DOHH2 (cell line): ENCODE results near the gene LAMB1.

Source experiments
- H3F3A ChIP-seq: fragments of 200-600 bp; sonication (generic), shearing (Covaris generic); 2 replicates; pipeline ENCODE4 v1.6.0; 2016; ENCODE audit warnings: antibody characterized with exemption, mild to moderate bottlenecking; ENCODE audit not compliant: control insufficient read depth, insufficient read depth
- H3K27ac ChIP-seq: fragments of 200-600 bp; sonication (generic); 2 replicates; pipeline ENCODE4 v1.5.1; 2014; ENCODE audit warnings: low read depth, mild to moderate bottlenecking, low read length, moderate library complexity
- H3K27me3 ChIP-seq: fragments of 200-600 bp; sonication (generic); 2 replicates; pipeline ENCODE4 v1.6.1; 2014; ENCODE audit warnings: mild to moderate bottlenecking, low read length, mixed read lengths; ENCODE audit not compliant: control insufficient read depth
- H3K36me3 ChIP-seq: fragments of 200-600 bp; sonication (generic); 2 replicates; pipeline ENCODE4 v1.6.1; 2014; ENCODE audit warnings: mild to moderate bottlenecking, low read length, moderate library complexity, mixed read lengths; ENCODE audit not compliant: control insufficient read depth
- H3K4me1 ChIP-seq: fragments of 200-600 bp; sonication (generic); 2 replicates; pipeline ENCODE4 v1.6.1; 2014; ENCODE audit warnings: mild to moderate bottlenecking, low read length, mixed read lengths; ENCODE audit not compliant: control insufficient read depth
- H3K4me2 ChIP-seq: fragments of 200-600 bp; sonication (generic); 2 replicates; pipeline ENCODE4 v1.6.0; 2014; ENCODE audit warnings: mild to moderate bottlenecking, low read length, moderate library complexity
- H3K4me3 ChIP-seq: fragments of 200-600 bp; sonication (generic); 2 replicates; pipeline ENCODE4 v1.5.1; 2014; ENCODE audit warnings: mild to moderate bottlenecking, low read length, mixed read lengths
- H3K79me2 ChIP-seq: fragments of 200-600 bp; sonication (generic); 2 replicates; pipeline ENCODE4 v1.6.1; 2014; ENCODE audit warnings: mild to moderate bottlenecking, low read length, mixed read lengths; ENCODE audit not compliant: control insufficient read depth
- H3K9me2 ChIP-seq: fragments of 200-600 bp; sonication (generic); replicated peaks from 2 replicates; pipeline ENCODE4 v1.6.1; 2014; ENCODE audit warnings: mild to moderate bottlenecking, low read length, mixed read lengths; ENCODE audit not compliant: control insufficient read depth
- H3K9me3 ChIP-seq: fragments of 200-600 bp; sonication (generic); 2 replicates; pipeline ENCODE4 v1.6.1; 2014; ENCODE audit warnings: antibody characterized with exemption, low read length, mixed read lengths; ENCODE audit not compliant: control insufficient read depth, insufficient read depth
- H4K20me1 ChIP-seq: fragments of 200-600 bp; sonication (generic); 2 replicates; pipeline ENCODE4 v1.6.0; 2014; ENCODE audit warnings: low read depth, mild to moderate bottlenecking, antibody characterized with exemption, low read length, moderate library complexity; ENCODE audit not compliant: control insufficient read depth, insufficient read depth
- EZH2phosphoT487 ChIP-seq: fragments of 200-600 bp; sonication (generic); IDR thresholded peaks from 2 replicates; pipeline ENCODE4 v1.6.1; 2017; ENCODE audit warnings: borderline replicate concordance, mild to moderate bottlenecking, antibody characterized with exemption, low read length, moderate library complexity, mixed read lengths
- TF ChIP-seq, protein P1 (sequence below): fragments of 200-600 bp; sonication (generic); IDR thresholded peaks from one replicate; pipeline ENCODE4 v1.5.1; 2014; ENCODE audit warnings: antibody characterized with exemption, mild to moderate bottlenecking, low read depth, low read length; ENCODE audit not compliant: poor library complexity, severe bottlenecking

Gene LAMB1

DNA sequence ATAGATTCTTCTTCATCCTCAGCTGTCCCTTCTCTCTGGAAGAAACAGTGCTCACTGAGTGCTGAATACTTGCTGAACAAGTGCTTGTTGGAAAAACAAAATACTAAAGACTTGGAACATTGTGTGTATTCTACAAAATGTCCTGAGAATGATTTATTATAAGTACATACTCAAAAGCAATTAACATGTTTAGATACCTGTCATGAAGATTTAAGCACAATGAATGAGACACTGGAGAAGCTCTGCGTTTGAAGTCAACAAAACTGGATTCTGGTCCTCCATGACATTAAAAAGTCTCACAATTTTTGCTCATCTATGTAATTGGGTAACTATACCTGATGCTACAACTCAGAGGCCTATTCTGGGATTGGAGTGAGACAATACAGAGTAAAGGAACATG, 34.8 kb upstream of the LAMB1 start:
- Histone ChIP-seq H3K36me3 (no peaks in the 10 kb centered on the region), H3K27me3 (no peaks in the 10 kb centered on the region), H4K20me1 (no peaks in the 10 kb centered on the region), H3K4me2 (no peak overlapping the region), H3K79me2 (no peaks in the 10 kb centered on the region), H3K27ac (no peak overlapping the region), H3K4me3 (no peak overlapping the region), H3K4me1 (no peaks in the 10 kb centered on the region), H3K9me2 (no peaks in the 10 kb centered on the region), H3K9me3 (no peaks in the 10 kb centered on the region), H3F3A (no peaks in the 10 kb centered on the region)
- TF ChIP-seq, protein P1, sequence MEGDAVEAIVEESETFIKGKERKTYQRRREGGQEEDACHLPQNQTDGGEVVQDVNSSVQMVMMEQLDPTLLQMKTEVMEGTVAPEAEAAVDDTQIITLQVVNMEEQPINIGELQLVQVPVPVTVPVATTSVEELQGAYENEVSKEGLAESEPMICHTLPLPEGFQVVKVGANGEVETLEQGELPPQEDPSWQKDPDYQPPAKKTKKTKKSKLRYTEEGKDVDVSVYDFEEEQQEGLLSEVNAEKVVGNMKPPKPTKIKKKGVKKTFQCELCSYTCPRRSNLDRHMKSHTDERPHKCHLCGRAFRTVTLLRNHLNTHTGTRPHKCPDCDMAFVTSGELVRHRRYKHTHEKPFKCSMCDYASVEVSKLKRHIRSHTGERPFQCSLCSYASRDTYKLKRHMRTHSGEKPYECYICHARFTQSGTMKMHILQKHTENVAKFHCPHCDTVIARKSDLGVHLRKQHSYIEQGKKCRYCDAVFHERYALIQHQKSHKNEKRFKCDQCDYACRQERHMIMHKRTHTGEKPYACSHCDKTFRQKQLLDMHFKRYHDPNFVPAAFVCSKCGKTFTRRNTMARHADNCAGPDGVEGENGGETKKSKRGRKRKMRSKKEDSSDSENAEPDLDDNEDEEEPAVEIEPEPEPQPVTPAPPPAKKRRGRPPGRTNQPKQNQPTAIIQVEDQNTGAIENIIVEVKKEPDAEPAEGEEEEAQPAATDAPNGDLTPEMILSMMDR, result no peak
- no peak for TF ChIP-seq EZH2phosphoT487

DNA sequence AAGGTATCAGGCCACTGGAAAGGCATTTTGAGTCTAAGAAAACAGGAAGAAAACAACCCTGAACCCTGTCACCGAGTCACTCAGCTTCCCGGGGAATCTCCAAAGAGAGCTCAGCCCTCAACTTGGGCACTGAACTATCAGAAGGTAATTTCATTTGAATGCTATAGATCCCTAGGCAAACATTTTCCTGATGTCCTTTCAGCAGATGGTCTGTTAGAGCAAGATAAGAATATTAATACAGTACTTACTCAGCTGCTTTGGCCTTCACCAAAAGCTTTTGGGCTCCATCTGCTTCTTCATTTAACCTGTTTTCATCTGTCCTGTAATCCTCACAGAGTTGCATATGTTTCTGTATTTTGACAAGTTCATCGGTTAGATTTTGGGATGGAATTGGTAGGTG, 34.2 kb upstream of the LAMB1 start:
- Histone ChIP-seq H3K9me2 (no peaks in the 10 kb centered on the region), H3K27me3 (no peaks in the 10 kb centered on the region), H3K4me3 (no peak overlapping the region), H3K27ac (no peak overlapping the region), H3K4me2 (no peak overlapping the region), H3K79me2 (no peaks in the 10 kb centered on the region), H4K20me1 (no peaks in the 10 kb centered on the region), H3K36me3 (no peaks in the 10 kb centered on the region), H3K9me3 (no peaks in the 10 kb centered on the region), H3F3A (no peaks in the 10 kb centered on the region), H3K4me1 (no peaks in the 10 kb centered on the region)
- TF ChIP-seq, protein P1, result no peak
- TF ChIP-seq EZH2phosphoT487, result no peak

DNA sequence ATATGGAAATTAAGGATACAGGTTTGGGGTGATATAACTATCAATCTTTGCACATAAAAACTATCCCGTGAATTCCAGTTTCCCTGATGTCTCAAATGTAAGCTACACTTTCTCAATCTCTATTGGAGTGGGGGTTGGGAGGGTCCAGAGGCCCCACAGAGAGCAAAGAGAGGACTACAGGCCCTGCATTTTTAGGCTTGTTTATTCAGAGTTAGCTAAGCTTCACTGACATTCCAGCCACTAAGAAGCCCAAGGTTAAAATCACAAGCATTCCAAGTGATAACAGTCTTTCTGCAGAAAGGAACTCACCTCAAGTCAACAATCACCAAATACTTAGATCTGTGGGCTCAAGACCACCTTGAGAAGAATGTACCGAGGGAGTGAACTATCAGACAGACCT, 31.6 kb upstream of the LAMB1 start:
- Histone ChIP-seq H3K4me2 (no peak overlapping the region), H3K4me3 (no peak overlapping the region)
- TF ChIP-seq EZH2phosphoT487, result no peak
- TF ChIP-seq, protein P1, result no peak

More for the DNA sequence above, 31.6 kb upstream of the LAMB1 start:
- H3K9me3 ChIP-seq, result no peaks in the 10 kb centered on the region
- H3K4me1 ChIP-seq, result no peaks in the 10 kb centered on the region
- H3K27me3 ChIP-seq, result no peaks in the 10 kb centered on the region
- H3K27ac ChIP-seq, result no peak overlapping the region
- H3K9me2 ChIP-seq, result no peaks in the 10 kb centered on the region
- no peaks in the 10 kb centered on the region for H3K79me2 ChIP-seq
- no peaks in the 10 kb centered on the region for H4K20me1 ChIP-seq
- no peaks in the 10 kb centered on the region for H3F3A ChIP-seq
- H3K36me3 ChIP-seq, result no peaks in the 10 kb centered on the region
